HCT116 (cell line): Measurements from ENCODE around the gene GRIN2C. TPM values are rescaled to one million over a fixed set of nuclear protein-coding genes. Genes with fewer than 3 reads are reported as not detected.

Source experiments
- ATAC-seq: fragments of 200-7000 bp; cut with Tn5 transposase; 2 replicates; pipeline ENCODE4 v1.9.1; 2020; ENCODE audit warnings: mild to moderate bottlenecking, moderate library complexity
- BruUV-seq: library from RNA; stranded (reverse); fragments of 400-500 nt; replicated peaks from 2 replicates; lab custom pipeline; 2021; lab: Mats Ljungman, UMichigan
- CTCF ChIA-PET: fragments of 300-600 bp; sonication (Branson Sonifier 250); formaldehyde crosslinking; loops from one replicate; lab custom pipeline; 2021; ENCODE audit warnings: antibody characterized with exemption; lab: Charles Lee
- POLR2A ChIA-PET: fragments of 300-600, 350-600 bp; sonication (Branson Sonifier 250); formaldehyde crosslinking; loops from one replicate; lab custom pipeline; 2021; ENCODE audit warnings: antibody characterized with exemption; lab: Charles Lee
- RAD21 ChIA-PET, 2 experiments: fragments of 300-600 bp; sonication (Branson Sonifier 250); formaldehyde crosslinking; loops; one replicate each; lab custom pipeline; 2023; ENCODE audit warnings: low total read pairs in 2 of 2; ENCODE audit not compliant: uncharacterized antibody in 2 of 2, unreplicated experiment in 2 of 2, low non-redundant PET in 1 of 2; lab: Charles Lee
- DNase-seq: peaks from one replicate; pipeline ENCODE4 v3.0.0-alpha.2; 2010; ENCODE audit warnings: low read depth, low spot score
- H2AFZ ChIP-seq: fragments of 200-600 bp; shearing (Covaris generic), sonication (generic); 2 replicates; pipeline ENCODE4 v1.6.1; 2017; ENCODE audit warnings: low read depth, mixed run types, mixed read lengths, antibody characterized with exemption, low read length; ENCODE audit not compliant: poor library complexity, severe bottlenecking
- H3K27ac ChIP-seq: 2 replicates; pipeline ENCODE4 v1.5.1; 2012; ENCODE audit warnings: low read depth, low read length
- H3K27me3 ChIP-seq: fragments of 200-600 bp; sonication (generic); 2 replicates; pipeline ENCODE4 v1.6.1; 2016; ENCODE audit warnings: mixed run types, low read length, mixed read lengths; ENCODE audit not compliant: insufficient read depth
- H3K36me3 ChIP-seq, 2 experiments: fragments of 200-500 bp in 1 of 2; fragments of 200-600 bp in 1 of 2; sonication (Bioruptor generic) in 1 of 2; sonication (generic) in 1 of 2; 2 replicates each; pipeline versions ENCODE4 v1.5.1 to v1.6.1; 2014 to 2016; ENCODE audit warnings: low read length in 2 of 2, inconsistent platforms in 1 of 2, mixed read lengths in 1 of 2, mixed run types in 1 of 2; ENCODE audit not compliant: insufficient read depth in 2 of 2, control insufficient read depth in 1 of 2
- H3K4me1 ChIP-seq, 2 experiments: fragments of 200-600 bp in 1 of 2; sonication (generic) in 1 of 2; 2 replicates each; pipeline versions ENCODE4 v1.5.1 to v1.6.1; 2012 to 2017; ENCODE audit warnings: low read length in 2 of 2, inconsistent platforms in 1 of 2, mild to moderate bottlenecking in 1 of 2, mixed read lengths in 1 of 2, mixed run types in 1 of 2, moderate library complexity in 1 of 2; ENCODE audit not compliant: insufficient read depth in 2 of 2, control insufficient read depth in 1 of 2
- H3K4me2 ChIP-seq: fragments of 200-600 bp; sonication (generic); 2 replicates; pipeline ENCODE4 v1.6.1; 2017; ENCODE audit warnings: mixed run types, low read length, mixed read lengths
- H3K4me3 ChIP-seq, 2 experiments: fragments of 200-600 bp in 1 of 2; sonication (generic) in 1 of 2; replicated peaks in 1 of 2; 2 replicates each; pipeline ENCODE4 v1.5.1; 2011 to 2016; ENCODE audit warnings: low read length in 2 of 2, control low read depth in 1 of 2, low read depth in 1 of 2, mild to moderate bottlenecking in 1 of 2, mixed read lengths in 1 of 2, mixed run types in 1 of 2
- H3K79me2 ChIP-seq: fragments of 200-600 bp; sonication (generic); 2 replicates; pipeline ENCODE4 v1.6.1; 2017; ENCODE audit warnings: mild to moderate bottlenecking, mixed run types, low read length, moderate library complexity, mixed read lengths; ENCODE audit not compliant: insufficient read depth
- H3K9ac ChIP-seq: fragments of 200-600 bp; sonication (generic); 2 replicates; pipeline ENCODE4 v1.6.1; 2016; ENCODE audit warnings: low read length, mixed read lengths
- H3K9me2 ChIP-seq: fragments of 200-600 bp; sonication (generic), shearing (Covaris generic); 2 replicates; pipeline ENCODE4 v1.6.1; 2017; ENCODE audit warnings: mixed run types, mild to moderate bottlenecking, moderate library complexity; ENCODE audit not compliant: insufficient read depth
- H3K9me3 ChIP-seq, 2 experiments: fragments of 200-500 bp in 1 of 2; fragments of 200-600 bp in 1 of 2; sonication (Bioruptor generic) in 1 of 2; sonication (generic) in 1 of 2; 2 replicates each; pipeline ENCODE4 v1.6.1; 2014 to 2017; ENCODE audit warnings: low read length in 2 of 2, mixed read lengths in 2 of 2, inconsistent platforms in 1 of 2, low read depth in 1 of 2, mild to moderate bottlenecking in 1 of 2, mixed run types in 1 of 2, moderate library complexity in 1 of 2; ENCODE audit not compliant: control insufficient read depth in 1 of 2, insufficient read depth in 1 of 2
- H4K20me1 ChIP-seq: fragments of 200-600 bp; sonication (generic), shearing (Covaris generic); 2 replicates; pipeline ENCODE4 v1.6.1; 2017; ENCODE audit warnings: mixed run types, mild to moderate bottlenecking, moderate library complexity; ENCODE audit not compliant: insufficient read depth
- ATF3 ChIP-seq: IDR thresholded peaks from 2 replicates; pipeline ENCODE4 v1.6.1; 2012
- CBX3 ChIP-seq: IDR thresholded peaks from 2 replicates; pipeline ENCODE4 v1.6.1; 2012; ENCODE audit warnings: low read depth
- CTCF ChIP-seq, 3 experiments: fragments of 200-600 bp in 1 of 3; sonication (generic) in 1 of 3; IDR thresholded peaks in 2 of 3; conservative IDR thresholded peaks in 1 of 3; 2 replicates each; pipeline ENCODE4 v1.5.1; 2012 to 2017; ENCODE audit warnings: low read depth in 2 of 3, low read length in 2 of 3, antibody characterized with exemption in 1 of 3, borderline replicate concordance in 1 of 3, control low read depth in 1 of 3, mild to moderate bottlenecking in 1 of 3, mixed read lengths in 1 of 3, mixed run types in 1 of 3, moderate library complexity in 1 of 3; ENCODE audit not compliant: insufficient read depth in 1 of 3
- ELF1 ChIP-seq: IDR thresholded peaks from 2 replicates; pipeline ENCODE4 v1.6.1; 2012; ENCODE audit warnings: low read depth, borderline replicate concordance
- EZH2 ChIP-seq: fragments of 200-600 bp; sonication (generic); IDR thresholded peaks from 2 replicates; pipeline ENCODE4 v1.6.1; 2017; ENCODE audit warnings: antibody characterized with exemption, mixed run types
- FOSL1 ChIP-seq: IDR thresholded peaks from 2 replicates; pipeline ENCODE4 v1.6.1; 2012; ENCODE audit warnings: low read depth
- JUND ChIP-seq: IDR thresholded peaks from 2 replicates; pipeline ENCODE4 v1.6.1; 2012
- MAX ChIP-seq: IDR thresholded peaks from 2 replicates; pipeline ENCODE4 v1.6.1; 2012
- POLR2A ChIP-seq: IDR thresholded peaks from 2 replicates; pipeline ENCODE4 v1.7.0; 2011; ENCODE audit warnings: borderline replicate concordance; ENCODE audit not compliant: insufficient read depth, insufficient read length; ENCODE audit errors: extremely low read depth
- POLR2AphosphoS5 ChIP-seq: IDR thresholded peaks from 2 replicates; pipeline ENCODE4 v1.6.1; 2011; ENCODE audit warnings: mild to moderate bottlenecking, low read depth, low read length, moderate library complexity
- RAD21 ChIP-seq: IDR thresholded peaks from 2 replicates; pipeline ENCODE4 v1.6.1; 2012; ENCODE audit warnings: low read depth, mild to moderate bottlenecking
- SIN3A ChIP-seq: IDR thresholded peaks from 2 replicates; pipeline ENCODE4 v1.6.1; 2012; ENCODE audit warnings: low read depth
- SP1 ChIP-seq: IDR thresholded peaks from 2 replicates; pipeline ENCODE4 v1.6.1; 2012; ENCODE audit warnings: low read depth
- SRF ChIP-seq: IDR thresholded peaks from 2 replicates; pipeline ENCODE4 v1.6.1; 2012; ENCODE audit warnings: low read depth
- TCF7L2 ChIP-seq: IDR thresholded peaks from 2 replicates; pipeline ENCODE4 v1.7.0; 2011; ENCODE audit warnings: borderline replicate concordance, inconsistent platforms; ENCODE audit not compliant: insufficient read depth, insufficient read length; ENCODE audit errors: extremely low read depth
- YY1 ChIP-seq: IDR thresholded peaks from 2 replicates; pipeline ENCODE4 v1.6.1; 2011; ENCODE audit warnings: low read length, low read depth, moderate library complexity, mild to moderate bottlenecking; ENCODE audit not compliant: insufficient replicate concordance; ENCODE audit errors: extremely low read depth
- ZBTB33 ChIP-seq: IDR thresholded peaks from 2 replicates; pipeline ENCODE4 v1.6.1; 2011; ENCODE audit warnings: mild to moderate bottlenecking, low read length, moderate library complexity; ENCODE audit not compliant: insufficient replicate concordance; ENCODE audit errors: extremely low read depth
- ZFX ChIP-seq: fragments of 450-650 bp; IDR thresholded peaks from 2 replicates; pipeline ENCODE4 v1.6.1; 2017
- ZNF274 ChIP-seq: fragments of 200-500 bp; sonication (Bioruptor generic); IDR thresholded peaks from 2 replicates; pipeline ENCODE4 v1.6.1; 2014; ENCODE audit warnings: mild to moderate bottlenecking, low read depth, low read length, inconsistent platforms
- intact Hi-C: fragments of 100-400 bp; cut with micrococcal nuclease; formaldehyde crosslinking; loops from 2 replicates; pipeline ENCODE4 v1.10.0; 2022
- total RNA-seq: library from RNA; stranded (reverse); gene quantifications from one replicate; pipeline ENCODE4 v1.2.1, GENCODE V29; 2021; ENCODE audit not compliant: unreplicated experiment

Gene GRIN2C
- total RNA-seq, 1 experiment from 2014 or later: 2.2 TPM

- intact Hi-C loops: no loop called here
- RAD21 ChIA-PET: no interaction called here
Observed at GRCh38 chr17:74831444-74832146, 28.1 kb downstream of the GRIN2C start.

More at GRCh38 chr17:74831444-74832146, 28.1 kb downstream of the GRIN2C start:
- no peaks in the 10 kb centered on the region for H3K4me1 ChIP-seq
- no peak overlapping the region for H3K27ac ChIP-seq
- no peaks in the 10 kb centered on the region for H3K79me2 ChIP-seq
- no peaks in the 10 kb centered on the region for H4K20me1 ChIP-seq
- no peak overlapping the region for H3K4me2 ChIP-seq
- no peak for DNase-seq
- H3K9me2 ChIP-seq: no peaks in the 10 kb centered on the region
- TF ChIP-seq ZBTB33: no peak
- no peak for TF ChIP-seq RAD21
- no peak for TF ChIP-seq SP1
- TF ChIP-seq CTCF (IDR thresholded peaks at IDR 0.05 in 2 of 3, conservative IDR thresholded peaks at IDR 0.05 in 1 of 3; ENCODE audit: borderline replicate concordance in 1 of 3, insufficient read depth in 1 of 3, low read depth in 2 of 3, low read length in 2 of 3): no peak
- no peak for TF ChIP-seq ATF3
- TF ChIP-seq MAX: no peak
- TF ChIP-seq SIN3A: no peak
- no peak for TF ChIP-seq CBX3
- TF ChIP-seq ZFX: no peak
- TF ChIP-seq EZH2: no peak
- no peak for TF ChIP-seq YY1
- TF ChIP-seq TCF7L2: no peak
- TF ChIP-seq FOSL1: no peak
- TF ChIP-seq JUND: no peak
- no peak for TF ChIP-seq POLR2A
- TF ChIP-seq ELF1: no peak
- TF ChIP-seq SRF: no peak
- TF ChIP-seq POLR2AphosphoS5: no peak
- TF ChIP-seq ZNF274: no peak
- CTCF ChIA-PET: interaction anchor here (3.6 kb wide), 1 partner anchor 11 kb away, joined by 14 read pairs; no protein-coding TSS in a partner anchor
- H3K27me3 ChIP-seq: no peaks in the 10 kb centered on the region
- POLR2A ChIA-PET: no interaction called here
- no TSS peak for BruUV-seq
- H3K36me3 ChIP-seq: no peaks in the 10 kb centered on the region
- H3K9me3 ChIP-seq: no peaks in the 10 kb centered on the region
- H3K4me3 ChIP-seq: no peak overlapping the region
- H3K9ac ChIP-seq: no peak overlapping the region
- ATAC-seq: 0 out of 2 replicates have a peak, but pooled peaks have one; percentile 29
- H2AFZ ChIP-seq: no peak overlapping the region
